Ishikawa (cell line): Measurements from ENCODE around the gene NKD1.

Experiments
- CEBPB ChIP-seq: IDR thresholded peaks from 2 replicates; pipeline ENCODE4 v1.6.1; 2012
- CREB1 ChIP-seq: IDR thresholded peaks from 2 replicates; pipeline ENCODE4 v1.6.1; 2012; ENCODE audit warnings: low read depth
- EGR1 ChIP-seq: IDR thresholded peaks from 2 replicates; pipeline ENCODE4 v1.6.1; 2012
- EP300 ChIP-seq: IDR thresholded peaks from 2 replicates; pipeline ENCODE4 v1.6.1; 2012; ENCODE audit warnings: borderline replicate concordance
- FOXM1 ChIP-seq: IDR thresholded peaks from 2 replicates; pipeline ENCODE4 v1.6.1; 2012; ENCODE audit warnings: low read depth, borderline replicate concordance
- NFIC ChIP-seq: IDR thresholded peaks from 2 replicates; pipeline ENCODE4 v1.6.1; 2012
- RAD21 ChIP-seq: IDR thresholded peaks from 2 replicates; pipeline ENCODE4 v1.6.1; 2012; ENCODE audit warnings: low read depth
- REST ChIP-seq: IDR thresholded peaks from 2 replicates; pipeline ENCODE4 v1.6.1; 2012; ENCODE audit warnings: low read depth, mild to moderate bottlenecking
- TAF1 ChIP-seq: IDR thresholded peaks from 2 replicates; pipeline ENCODE4 v1.6.1; 2012; ENCODE audit warnings: low read depth, mild to moderate bottlenecking
- TEAD4 ChIP-seq: IDR thresholded peaks from 2 replicates; pipeline ENCODE4 v1.6.1; 2012
- YY1 ChIP-seq: IDR thresholded peaks from 2 replicates; pipeline ENCODE4 v1.6.1; 2012; ENCODE audit warnings: low read depth
- TF ChIP-seq, protein P1 (sequence below): IDR thresholded peaks from 2 replicates; pipeline ENCODE4 v1.6.1; 2012
- TF ChIP-seq, protein P2 (sequence below): IDR thresholded peaks from 2 replicates; pipeline ENCODE4 v1.6.1; 2012

DNA sequence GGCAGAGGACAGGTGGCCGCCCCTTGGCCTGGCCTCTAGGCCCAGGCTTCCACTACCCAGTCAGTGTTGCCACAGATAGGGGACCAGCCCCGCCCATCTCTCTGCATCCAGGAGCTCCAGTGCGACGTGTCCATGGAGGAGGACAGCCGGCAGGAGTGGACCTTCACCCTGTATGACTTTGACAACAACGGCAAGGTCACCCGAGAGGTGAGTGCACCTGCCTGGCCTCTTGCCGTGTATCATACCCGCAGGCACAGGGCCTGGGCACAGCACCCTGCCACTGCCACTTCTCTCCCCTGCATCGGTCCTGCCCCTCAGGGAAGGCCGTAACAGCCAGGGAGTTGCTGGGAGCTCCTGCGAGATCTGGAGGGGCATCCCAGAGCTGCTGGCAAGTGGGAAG, 77.2 kb downstream of the NKD1 start:
- TF ChIP-seq REST: no peak
- no peak for TF ChIP-seq RAD21
- TF ChIP-seq EGR1: no peak
- no peak for TF ChIP-seq CREB1
- TF ChIP-seq TEAD4: no peak
- TF ChIP-seq EP300: no peak
- TF ChIP-seq YY1: no peak
- no peak for TF ChIP-seq FOXM1
- no peak for TF ChIP-seq TAF1
- TF ChIP-seq CEBPB: no peak
- TF ChIP-seq NFIC: no peak
- TF ChIP-seq, protein P1, sequence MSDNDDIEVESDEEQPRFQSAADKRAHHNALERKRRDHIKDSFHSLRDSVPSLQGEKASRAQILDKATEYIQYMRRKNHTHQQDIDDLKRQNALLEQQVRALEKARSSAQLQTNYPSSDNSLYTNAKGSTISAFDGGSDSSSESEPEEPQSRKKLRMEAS: no peak
- TF ChIP-seq, protein P2, sequence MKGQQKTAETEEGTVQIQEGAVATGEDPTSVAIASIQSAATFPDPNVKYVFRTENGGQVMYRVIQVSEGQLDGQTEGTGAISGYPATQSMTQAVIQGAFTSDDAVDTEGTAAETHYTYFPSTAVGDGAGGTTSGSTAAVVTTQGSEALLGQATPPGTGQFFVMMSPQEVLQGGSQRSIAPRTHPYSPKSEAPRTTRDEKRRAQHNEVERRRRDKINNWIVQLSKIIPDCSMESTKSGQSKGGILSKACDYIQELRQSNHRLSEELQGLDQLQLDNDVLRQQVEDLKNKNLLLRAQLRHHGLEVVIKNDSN: no peak
